Neuronal stem cell (in vitro differentiated cells): ENCODE results near the gene ANKFY1.

ENCODE experiments used
- DNase-seq: peaks from one replicate; pipeline ENCODE4 v3.0.0-alpha.2; 2013; ENCODE audit warnings: low spot score
- H2AFZ ChIP-seq: one replicate; pipeline ENCODE4 v1.6.1; 2013; ENCODE audit warnings: mild to moderate bottlenecking, low read length, inconsistent platforms
- H2AK5ac ChIP-seq: 2 replicates; pipeline ENCODE4 v1.6.1; 2013; ENCODE audit warnings: low read depth, mild to moderate bottlenecking, inconsistent platforms, low read length, moderate library complexity, mixed read lengths
- H2BK120ac ChIP-seq: 2 replicates; pipeline ENCODE4 v1.6.1; 2013; ENCODE audit warnings: low read depth, mild to moderate bottlenecking, inconsistent platforms, low read length, moderate library complexity, mixed read lengths
- H2BK12ac ChIP-seq: one replicate; pipeline ENCODE4 v1.6.1; 2013; ENCODE audit warnings: low read length, inconsistent platforms
- H2BK15ac ChIP-seq: 2 replicates; pipeline ENCODE4 v1.6.1; 2013; ENCODE audit warnings: mild to moderate bottlenecking, low read length, inconsistent platforms, mixed read lengths
- H2BK5ac ChIP-seq: one replicate; pipeline ENCODE4 v1.6.1; 2013; ENCODE audit warnings: inconsistent platforms, mild to moderate bottlenecking, low read length, moderate library complexity
- H3K14ac ChIP-seq: one replicate; pipeline ENCODE4 v1.6.1; 2013; ENCODE audit warnings: low read length, inconsistent platforms
- H3K18ac ChIP-seq: 2 replicates; pipeline ENCODE4 v1.6.1; 2013; ENCODE audit warnings: low read length, inconsistent platforms
- H3K23ac ChIP-seq: 2 replicates; pipeline ENCODE4 v1.6.1; 2013; ENCODE audit warnings: low read depth, mild to moderate bottlenecking, mixed read lengths, low read length, inconsistent platforms; ENCODE audit not compliant: poor library complexity
- H3K27ac ChIP-seq: replicated peaks from 3 replicates; pipeline ENCODE4 v1.5.1; 2013; ENCODE audit warnings: low read length, inconsistent platforms
- H3K27me3 ChIP-seq, 3 experiments: 2 replicates each; pipeline ENCODE4 v1.6.1; 2013; ENCODE audit warnings: low read length in 3 of 3, mild to moderate bottlenecking in 2 of 3, inconsistent platforms in 1 of 3, low read depth in 1 of 3, mixed read lengths in 1 of 3, moderate library complexity in 1 of 3; ENCODE audit not compliant: control insufficient read depth in 3 of 3, insufficient read depth in 3 of 3
- H3K36me3 ChIP-seq, 2 donors: replicated peaks in 1 of 2; 2 replicates each; pipeline ENCODE4 v1.6.1; 2013; ENCODE audit warnings: low read length in 2 of 2; ENCODE audit not compliant: control insufficient read depth in 2 of 2, insufficient read depth in 2 of 2
- H3K4ac ChIP-seq: 2 replicates; pipeline ENCODE4 v1.6.1; 2013; ENCODE audit warnings: inconsistent platforms, mild to moderate bottlenecking, low read length, moderate library complexity
- H3K4me1 ChIP-seq, 2 donors: 1 replicate in 1 of 2; 2 replicates in 1 of 2; pipeline ENCODE4 v1.6.1; 2013; ENCODE audit warnings: low read length in 2 of 2, low read depth in 1 of 2; ENCODE audit not compliant: control insufficient read depth in 2 of 2, insufficient read depth in 1 of 2
- H3K4me2 ChIP-seq: one replicate; pipeline ENCODE4 v1.6.1; 2013; ENCODE audit warnings: mild to moderate bottlenecking, low read length, inconsistent platforms; ENCODE audit not compliant: insufficient read depth, poor library complexity, severe bottlenecking
- H3K4me3 ChIP-seq, 2 donors: 2 replicates each; pipeline ENCODE4 v1.5.1; 2013; ENCODE audit warnings: low read length in 2 of 2, mild to moderate bottlenecking in 2 of 2, inconsistent platforms in 1 of 2, moderate library complexity in 1 of 2
- H3K79me1 ChIP-seq: one replicate; pipeline ENCODE4 v1.6.1; 2013; ENCODE audit warnings: low read depth, mild to moderate bottlenecking, inconsistent platforms, low read length, moderate library complexity
- H3K9ac ChIP-seq: one replicate; pipeline ENCODE4 v1.6.1; 2013; ENCODE audit warnings: mild to moderate bottlenecking, low read depth, low read length, inconsistent platforms; ENCODE audit not compliant: poor library complexity
- H3K9me3 ChIP-seq, 2 donors: replicated peaks in 1 of 2; 2 replicates each; pipeline versions ENCODE3 to v1.6.1; 2013; ENCODE audit warnings: low read length in 2 of 2, mild to moderate bottlenecking in 2 of 2, inconsistent platforms in 1 of 2, low read depth in 1 of 2, mixed read lengths in 1 of 2, moderate library complexity in 1 of 2; ENCODE audit not compliant: control insufficient read depth in 2 of 2, insufficient read depth in 1 of 2
- H4K8ac ChIP-seq: one replicate; pipeline ENCODE4 v1.6.1; 2013; ENCODE audit warnings: low read depth, mild to moderate bottlenecking, inconsistent platforms, low read length, moderate library complexity
- H4K91ac ChIP-seq: one replicate; pipeline ENCODE4 v1.6.1; 2013; ENCODE audit warnings: low read length, low read depth, mild to moderate bottlenecking, inconsistent platforms; ENCODE audit not compliant: poor library complexity
- WGBS, 2 donors: extraction: QIAGEN DNeasy Blood & Tissue Kit; methylation state at CpG; one replicate each; pipeline ENCODE4 v1.1.7; 2013; ENCODE audit warnings: missing lambda C conversion rate in 2 of 2, mixed read lengths in 1 of 2; ENCODE audit not compliant: insufficient read length in 2 of 2, insufficient replicate concordance in 1 of 2; ENCODE audit errors: extremely low coverage in 2 of 2; 5-methylcytosine and 5-hydroxymethylcytosine counted together

Gene ANKFY1

GRCh38 chr17:4184811-4185210 lies 79.0 kb downstream of the ANKFY1 start:
- no peaks in the 10 kb centered on the region for H3K27me3 ChIP-seq
- no peak overlapping the region for H4K8ac ChIP-seq
- no peak overlapping the region for H3K4me3 ChIP-seq
- DNase-seq = no peak
- no peak overlapping the region for H3K23ac ChIP-seq
- no peak overlapping the region for H3K4me2 ChIP-seq
- H2AK5ac ChIP-seq = no peak overlapping the region
- H3K36me3 ChIP-seq = peaks cover 51 to 97% of the 10 kb centered on the region in 2 donors
- H3K9ac ChIP-seq = no peak overlapping the region
- no peak overlapping the region for H2BK120ac ChIP-seq
- H3K4me1 ChIP-seq = no peaks in the 10 kb centered on the region
- no peak overlapping the region for H2BK12ac ChIP-seq
- no peak overlapping the region for H3K27ac ChIP-seq
- no peaks in the 10 kb centered on the region for H3K9me3 ChIP-seq
- WGBS, 2 donors = no CpG with 5 or more reads among the region's 18 CpGs
- H3K4ac ChIP-seq = no peak overlapping the region
- no peak overlapping the region for H2BK15ac ChIP-seq
- no peak overlapping the region for H3K18ac ChIP-seq
- H3K79me1 ChIP-seq = peaks cover 2% of the 10 kb centered on the region
- no peak overlapping the region for H3K14ac ChIP-seq
- no peak overlapping the region for H4K91ac ChIP-seq
- no peak overlapping the region for H2BK5ac ChIP-seq
- H2AFZ ChIP-seq = no peak overlapping the region

GRCh38 chr17:4182043-4182442 lies 81.7 kb downstream of the ANKFY1 start:
- H3K4me3 ChIP-seq = no peak overlapping the region
- no peak for DNase-seq
- H2BK5ac ChIP-seq = no peak overlapping the region
- no peak overlapping the region for H4K8ac ChIP-seq
- no peaks in the 10 kb centered on the region for H3K27me3 ChIP-seq
- no peak overlapping the region for H4K91ac ChIP-seq
- H3K14ac ChIP-seq = no peak overlapping the region
- H3K4ac ChIP-seq = no peak overlapping the region
- H2AK5ac ChIP-seq = no peak overlapping the region
- H3K79me1 ChIP-seq = peaks cover 2% of the 10 kb centered on the region
- no CpG with 5 or more reads among the region's 8 CpGs for WGBS, 2 donors
- H2BK12ac ChIP-seq = no peak overlapping the region
- no peaks in the 10 kb centered on the region for H3K4me1 ChIP-seq
- peaks cover 61 to 97% of the 10 kb centered on the region in 2 donors for H3K36me3 ChIP-seq
- H3K23ac ChIP-seq = no peak overlapping the region
- H3K9me3 ChIP-seq = no peaks in the 10 kb centered on the region
- no peak overlapping the region for H3K9ac ChIP-seq
- H3K4me2 ChIP-seq = no peak overlapping the region
- H2AFZ ChIP-seq = no peak overlapping the region
- no peak overlapping the region for H3K27ac ChIP-seq
- H3K18ac ChIP-seq = no peak overlapping the region
- no peak overlapping the region for H2BK15ac ChIP-seq
- no peak overlapping the region for H2BK120ac ChIP-seq

- H3K36me3 ChIP-seq = peaks cover 68 to 97% of the 10 kb centered on the region in 2 donors
- H3K9me3 ChIP-seq = no peaks in the 10 kb centered on the region
- H2AFZ ChIP-seq = no peak overlapping the region
- no peak overlapping the region for H3K18ac ChIP-seq
- DNase-seq = no peak
- no peak overlapping the region for H3K4me2 ChIP-seq
- H3K4me3 ChIP-seq = no peak overlapping the region
- no peaks in the 10 kb centered on the region for H3K27me3 ChIP-seq
- no peak overlapping the region for H4K91ac ChIP-seq
- no peak overlapping the region for H3K9ac ChIP-seq
- H3K14ac ChIP-seq = no peak overlapping the region
- no peak overlapping the region for H2BK5ac ChIP-seq
- H3K27ac ChIP-seq = no peak overlapping the region
- H3K79me1 ChIP-seq = peaks cover 2% of the 10 kb centered on the region
- WGBS, 2 donors = no CpG with 5 or more reads among the region's 8 CpGs
- H3K4me1 ChIP-seq = no peaks in the 10 kb centered on the region
- no peak overlapping the region for H4K8ac ChIP-seq
- H2BK120ac ChIP-seq = no peak overlapping the region
- H2BK12ac ChIP-seq = no peak overlapping the region
- H2BK15ac ChIP-seq = no peak overlapping the region
- H3K4ac ChIP-seq = no peak overlapping the region
- H3K23ac ChIP-seq = no peak overlapping the region
- H2AK5ac ChIP-seq = no peak overlapping the region
Observed at GRCh38 chr17:4180791-4181190, 83.0 kb downstream of the ANKFY1 start.

- Histone ChIP-seq H3K79me1 (peaks cover 2% of the 10 kb centered on the region), H2BK120ac (no peak overlapping the region), H2AK5ac (no peak overlapping the region), H3K9me3 (no peaks in the 10 kb centered on the region), H3K27me3 (no peaks in the 10 kb centered on the region), H3K14ac (no peak overlapping the region), H3K4ac (no peak overlapping the region), H3K4me1 (no peaks in the 10 kb centered on the region), H2AFZ (no peak overlapping the region), H2BK15ac (no peak overlapping the region), H3K27ac (no peak overlapping the region), H3K9ac (no peak overlapping the region), H3K23ac (no peak overlapping the region), H2BK5ac (no peak overlapping the region), H4K91ac (no peak overlapping the region), H2BK12ac (no peak overlapping the region), H4K8ac (no peak overlapping the region), H3K4me2 (no peak overlapping the region), H3K36me3 (peaks cover 66 to 96% of the 10 kb centered on the region in 2 donors), H3K4me3 (no peak overlapping the region), H3K18ac (no peak overlapping the region)
- no peak for DNase-seq
- WGBS, 2 donors = no CpG with 5 or more reads among the region's 7 CpGs
Observed at GRCh38 chr17:4179071-4179470, 84.7 kb downstream of the ANKFY1 start.
